Adrenal gland (tissue), 12 donors: ENCODE results near the gene BPIFB1. TPM values are rescaled to one million over a fixed set of nuclear protein-coding genes. Genes with fewer than 3 reads are reported as not detected.

ENCODE experiments used
- DNase-seq, 7 donors: peaks; one replicate each; pipeline ENCODE4 v3.0.0-alpha.2; 2019 to 2020
- H3K27ac ChIP-seq, 5 donors: fragments of 200-600 bp; sonication (generic) in 4 of 5; 1 replicate in 3 of 5; 2 replicates in 2 of 5; pipeline versions ENCODE4 v1.5.1 to v1.8.0; 2016 to 2020; ENCODE audit warnings: mild to moderate bottlenecking in 1 of 5
- H3K27me3 ChIP-seq: fragments of 200-600 bp; 2 replicates; pipeline ENCODE4 v1.8.0; 2021
- H3K36me3 ChIP-seq, 2 donors: fragments of 200-600 bp; replicated peaks in 1 of 2; 1 replicate in 1 of 2; 2 replicates in 1 of 2; pipeline versions ENCODE4 v1.5.1 to v1.8.0; 2018 to 2022
- H3K4me1 ChIP-seq, 2 donors: fragments of 200-600 bp; replicated peaks in 1 of 2; 1 replicate in 1 of 2; 2 replicates in 1 of 2; pipeline versions ENCODE4 v1.5.1 to v1.8.0; 2018 to 2021
- H3K4me3 ChIP-seq, 4 donors: fragments of 200-600 bp; sonication (generic) in 3 of 4; one replicate each; pipeline ENCODE4 v1.5.1; 2016 to 2018
- H3K9me3 ChIP-seq, 3 donors: fragments of 200-600 bp; sonication (generic) in 1 of 3; replicated peaks in 1 of 3; 1 replicate in 2 of 3; 2 replicates in 1 of 3; pipeline versions ENCODE4 v1.5.1 to v1.8.0; 2016 to 2021
- CTCF ChIP-seq, 6 experiments: fragments of 450-650 bp in 4 of 6; fragments of 200-600 bp in 2 of 6; sonication (generic) in 1 of 6; IDR thresholded peaks; 1 replicate in 5 of 6; 2 replicates in 1 of 6; pipeline versions ENCODE4 v1.5.1 to v1.8.0; 2016 to 2021; ENCODE audit warnings: antibody characterized with exemption in 6 of 6, mild to moderate bottlenecking in 2 of 6, moderate library complexity in 1 of 6
- POLR2A ChIP-seq, 2 donors: fragments of 450-650 bp; IDR thresholded peaks; one replicate each; pipeline ENCODE4 v1.6.1; 2017; ENCODE audit warnings: antibody characterized with exemption in 2 of 2, mild to moderate bottlenecking in 2 of 2, moderate library complexity in 1 of 2
- WGBS, 4 donors: extraction: QIAGEN DNeasy Blood & Tissue Kit in 2 of 4; methylation state at CpG; one replicate each; pipeline versions ENCODE4 v1.1.5 to v1.1.7; 2013 to 2017; 5-methylcytosine and 5-hydroxymethylcytosine counted together
- intact Hi-C, 2 donors: fragments of 100-400 bp; cut with DNase I; formaldehyde crosslinking; loops; one replicate each; pipeline versions ENCODE4 v1.14.1 to v1.15.0; 2022 to 2023
- polyA plus RNA-seq, 3 donors: library from polyadenylated mRNA; stranded (reverse); fragments of 200-250 nt in 2 of 3; fragments of 350-450 nt in 1 of 3; fragmentation: Illumina TruSeq in 1 of 3; extraction: RNeasy Lipid Tissue Mini Kit (QIAGEN cat#74804) in 1 of 3; gene quantifications; one replicate each; pipeline ENCODE4 v1.2.3, GENCODE V29; 2013 to 2014
- total RNA-seq, 9 donors: library from RNA; depleted of rRNA in 4 of 9; stranded (reverse); fragments of >200 nt in 4 of 9; fragments of 120-200 nt in 1 of 9; fragmentation: NEBNext Ultra II Directional in 1 of 9; extraction: Animal tissue kit (Norgen Biotek cat#: 25700) in 1 of 9; gene quantifications; one replicate each; pipeline versions ENCODE4 v1.1.0 to v1.2.4, GENCODE V29; 2013 to 2023
- donor health status: healthy with polysubstance abuse.
- donor health status: Bipolar disorder and iron deficiency.
- donor health status: DM: yes; HTN: yes; CAD: no.
- donor health status: DM: no; HTN: no; CAD: no.
- donor health status: DM: no; HTN: no; CAD: no.
- donor health status: DM: yes; HTN: yes; CAD: no.

BPIFB1 gene
- total and polyA plus RNA-seq, 12 donors: 0.07 to 0.25 (median 0.23) TPM; not detected in 9

GRCh38 chr20:33287884-33288283 lies 4.9 kb downstream of the BPIFB1 start:
- TF ChIP-seq CTCF (IDR thresholded peaks at IDR 0.05) (no peak), POLR2A (IDR thresholded peaks at IDR 0.05) (no peak)
- H3K27me3 ChIP-seq: no peaks in the 10 kb centered on the region
- no peaks in the 10 kb centered on the region for H3K36me3 ChIP-seq
- no peaks in the 10 kb centered on the region for H3K9me3 ChIP-seq
- no peak for DNase-seq
- H3K27ac ChIP-seq: no peak overlapping the region
- H3K4me1 ChIP-seq: no peaks in the 10 kb centered on the region
- H3K4me3 ChIP-seq: no peak overlapping the region
- intact Hi-C loops: no loop called here

GRCh38 chr20:33290852-33291251 lies 7.8 kb downstream of the BPIFB1 start:
- Histone ChIP-seq H3K4me3 (no peak overlapping the region), H3K4me1 (no peaks in the 10 kb centered on the region), H3K36me3 (no peaks in the 10 kb centered on the region), H3K27ac (no peak overlapping the region), H3K9me3 (no peaks in the 10 kb centered on the region), H3K27me3 (no peaks in the 10 kb centered on the region)
- WGBS, 4 donors: 88 to 95% (median 94%) methylated on average over 12 to 13 of the region's 13 CpGs
- no peak for TF ChIP-seq POLR2A (IDR thresholded peaks at IDR 0.05)
- TF ChIP-seq CTCF (IDR thresholded peaks at IDR 0.05): no peak
- intact Hi-C loops: no loop called here
- DNase-seq: no peak

- intact Hi-C loops: no loop called here
- Histone ChIP-seq H3K27ac (no peak overlapping the region), H3K9me3 (no peaks in the 10 kb centered on the region), H3K4me3 (no peak overlapping the region), H3K27me3 (no peaks in the 10 kb centered on the region), H3K36me3 (no peaks in the 10 kb centered on the region), H3K4me1 (peaks cover 4 to 5% of the 10 kb centered on the region in 2 donors)
- 69 to 75% (median 74%) methylated on average over 5 to 8 of the region's 8 CpGs for WGBS, 4 donors
- no peak for DNase-seq
- TF ChIP-seq CTCF (IDR thresholded peaks at IDR 0.05): no peak
- TF ChIP-seq POLR2A (IDR thresholded peaks at IDR 0.05): no peak
These were observed 8.4 kb downstream of the BPIFB1 start for GRCh38 chr20:33291416-33291815.

- no peaks in the 10 kb centered on the region for H3K9me3 ChIP-seq
- peak; percentile 24 to 67 (median 40) for DNase-seq
- no peak overlapping the region for H3K27ac ChIP-seq
- H3K4me1 ChIP-seq: peaks cover 4 to 8% of the 10 kb centered on the region in 2 donors
- intact Hi-C loops: no loop called here
- H3K27me3 ChIP-seq: no peaks in the 10 kb centered on the region
- peak; percentile 56 to 87 (median 74) for TF ChIP-seq CTCF (IDR thresholded peaks at IDR 0.05)
- no peak for TF ChIP-seq POLR2A (IDR thresholded peaks at IDR 0.05)
- WGBS, 4 donors: 31 to 38% (median 31%) methylated on average over 6 to 7 of the region's 7 CpGs
- no peak overlapping the region for H3K4me3 ChIP-seq
- no peaks in the 10 kb centered on the region for H3K36me3 ChIP-seq
These were observed 8.9 kb downstream of the BPIFB1 start for GRCh38 chr20:33291830-33292355.
